HG02973 (cell line): ENCODE data around the gene OSGIN1.

Source experiments
- ATAC-seq: cut with Tn5 transposase; IDR thresholded peaks from one replicate; pipeline ENCODE4 v1.9.1; 2021; ENCODE audit warnings: moderate library complexity; ENCODE audit not compliant: unreplicated experiment

OSGIN1 gene, protein sequence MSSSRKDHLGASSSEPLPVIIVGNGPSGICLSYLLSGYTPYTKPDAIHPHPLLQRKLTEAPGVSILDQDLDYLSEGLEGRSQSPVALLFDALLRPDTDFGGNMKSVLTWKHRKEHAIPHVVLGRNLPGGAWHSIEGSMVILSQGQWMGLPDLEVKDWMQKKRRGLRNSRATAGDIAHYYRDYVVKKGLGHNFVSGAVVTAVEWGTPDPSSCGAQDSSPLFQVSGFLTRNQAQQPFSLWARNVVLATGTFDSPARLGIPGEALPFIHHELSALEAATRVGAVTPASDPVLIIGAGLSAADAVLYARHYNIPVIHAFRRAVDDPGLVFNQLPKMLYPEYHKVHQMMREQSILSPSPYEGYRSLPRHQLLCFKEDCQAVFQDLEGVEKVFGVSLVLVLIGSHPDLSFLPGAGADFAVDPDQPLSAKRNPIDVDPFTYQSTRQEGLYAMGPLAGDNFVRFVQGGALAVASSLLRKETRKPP

GRCh38 chr16:83952940-83953795 is at the start of gene OSGIN1:
Gene OSGIN1 (plus strand): TSS chr16:83953240. CDS start chr16:83957672, 4,432 bp downstream.
- ATAC-seq: peak; percentile 76

DNA sequence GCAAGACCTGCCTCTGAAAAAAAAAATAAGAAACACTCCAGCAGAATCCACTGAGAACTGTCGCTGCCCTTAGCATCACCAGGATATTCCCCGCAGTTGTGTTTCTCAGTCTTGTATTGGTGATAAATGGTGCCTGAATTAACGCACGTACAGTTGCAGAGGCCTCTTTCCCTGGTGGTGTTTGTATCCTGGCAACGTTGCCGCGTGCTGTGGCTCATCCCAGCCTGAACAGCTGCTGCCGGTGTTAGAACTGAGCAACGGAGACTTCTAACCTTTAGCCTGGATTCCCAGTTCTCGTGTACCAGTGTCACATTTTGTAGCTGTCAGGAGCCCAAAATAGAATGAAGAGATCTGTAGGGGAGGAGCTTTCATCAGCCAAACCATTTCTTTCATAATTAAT is 49.3 kb upstream of the OSGIN1 start:
- ATAC-seq: no peak

DNA sequence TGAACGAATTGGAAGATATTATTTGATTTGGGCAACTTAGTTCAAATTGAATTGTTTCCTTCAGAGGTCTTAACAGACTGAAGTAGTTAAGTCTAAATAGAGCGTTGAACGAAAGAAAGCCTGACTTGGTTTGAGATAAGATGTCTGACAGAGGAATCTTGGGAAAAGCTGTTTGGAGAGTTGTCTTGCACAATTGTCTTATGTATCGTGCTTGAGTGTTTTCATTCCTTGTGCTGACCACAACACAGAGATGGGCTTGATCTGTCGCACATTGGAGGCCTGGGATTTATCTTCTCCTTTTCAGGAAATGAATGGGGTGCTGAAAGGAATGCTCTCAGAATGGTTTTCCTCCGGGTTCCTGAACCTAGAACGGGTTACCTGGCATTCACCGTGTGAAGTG is 46.4 kb upstream of the OSGIN1 start:
- ATAC-seq: no peak

- no peak for ATAC-seq
Measured at GRCh38 chr16:83907111-83907510, 45.9 kb upstream of the OSGIN1 start.

- no peak for ATAC-seq
Measured at GRCh38 chr16:83907631-83908250, 45.3 kb upstream of the OSGIN1 start.

- no peak for ATAC-seq
Measured at GRCh38 chr16:83908798-83909197, 44.2 kb upstream of the OSGIN1 start.

- no peak for ATAC-seq
Measured at GRCh38 chr16:83911290-83911689, 41.8 kb upstream of the OSGIN1 start.

GRCh38 chr16:83912519-83913244 is 40.4 kb upstream of the OSGIN1 start:
- ATAC-seq: no peak

GRCh38 chr16:83913245-83913633 is 39.8 kb upstream of the OSGIN1 start:
- ATAC-seq: no peak

- no peak for ATAC-seq
Measured at GRCh38 chr16:83914091-83914710, 38.8 kb upstream of the OSGIN1 start.

GRCh38 chr16:83915081-83915480 is 38.0 kb upstream of the OSGIN1 start:
- no peak for ATAC-seq

DNA sequence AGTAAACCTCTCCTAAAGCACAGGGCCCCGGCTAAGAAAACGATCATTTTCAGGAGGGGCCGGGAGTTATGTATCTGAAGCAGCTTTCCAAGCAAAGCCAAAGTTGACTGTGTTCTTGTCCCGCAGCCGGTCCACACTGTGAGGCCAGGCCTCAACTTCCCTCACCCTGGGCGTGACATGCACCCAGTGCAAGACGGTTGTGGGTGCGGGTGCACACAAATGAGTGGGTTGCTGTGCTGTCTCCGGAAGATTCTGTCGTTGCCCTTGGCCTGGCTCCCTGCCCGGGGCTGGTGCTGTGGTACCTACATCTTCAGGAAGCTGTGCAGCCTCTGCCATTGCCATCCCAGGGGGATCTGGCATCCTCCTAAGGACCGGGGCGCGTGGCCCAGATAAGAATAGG is 37.5 kb upstream of the OSGIN1 start:
- no peak for ATAC-seq

GRCh38 chr16:83917152-83918120 is 35.6 kb upstream of the OSGIN1 start:
- ATAC-seq: no peak

DNA sequence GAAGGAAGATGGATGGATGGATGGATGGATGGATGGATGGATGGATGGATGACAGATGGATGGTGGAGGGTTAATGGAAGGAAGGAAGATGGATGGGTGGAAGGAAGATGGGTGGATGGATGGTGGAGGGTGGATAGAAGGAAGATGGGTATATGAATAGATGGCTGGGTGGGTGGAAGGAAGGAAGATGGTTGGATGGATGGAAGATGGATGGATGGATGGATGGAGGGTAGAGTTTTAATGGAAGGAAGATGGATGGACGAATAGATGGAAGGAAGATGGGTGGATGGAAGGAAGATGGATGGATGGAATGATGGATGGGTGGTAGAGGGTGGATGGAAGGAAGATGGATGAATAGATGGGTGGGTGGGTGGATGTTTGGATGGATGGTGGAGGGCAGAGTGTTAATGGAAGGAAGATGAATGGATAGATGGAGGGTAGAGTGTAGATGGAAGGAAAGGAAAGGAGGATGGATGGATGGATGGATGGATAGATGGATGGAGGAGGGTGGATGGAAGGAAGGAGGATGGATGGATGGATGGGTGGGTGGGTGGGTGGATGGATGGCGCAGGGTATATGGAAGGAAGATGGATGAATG is 32.0 kb upstream of the OSGIN1 start:
- no peak for ATAC-seq

- ATAC-seq: no peak
Measured at GRCh38 chr16:83923581-83924365, 29.3 kb upstream of the OSGIN1 start.

DNA sequence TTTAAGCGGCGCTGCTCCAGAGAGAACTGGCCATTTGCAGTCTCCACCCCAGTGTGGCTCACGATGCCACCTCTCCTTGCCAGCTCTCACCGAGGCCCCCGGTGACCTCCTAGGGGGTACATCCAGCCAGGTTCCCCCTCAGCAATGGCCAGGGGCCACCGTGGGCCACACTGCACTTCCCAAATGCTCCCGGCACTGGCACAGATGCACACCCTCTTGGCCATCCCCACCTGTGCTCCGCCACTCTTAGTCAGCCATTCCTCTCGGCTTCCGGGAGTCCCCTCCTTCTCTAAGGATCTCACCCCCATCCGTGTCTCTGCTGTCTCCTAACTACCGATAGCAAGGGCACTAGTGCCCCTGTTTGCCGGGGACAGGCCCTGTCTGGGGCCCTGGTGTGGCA is 28.4 kb upstream of the OSGIN1 start:
- ATAC-seq: no peak

- ATAC-seq: no peak
Measured at GRCh38 chr16:83925095-83925905, 27.7 kb upstream of the OSGIN1 start.
